ENCODE data around the gene NOD2.

Gene NOD2

GRCh38 chr16:50695017-50696000 is 1.9 kb downstream of the NOD2 start:
- no peak for DNase-seq

GRCh38 chr16:50696126-50696525 is 2.7 kb downstream of the NOD2 start:
- no peak for DNase-seq

GRCh38 chr16:50696575-50697420 is 3.4 kb downstream of the NOD2 start:
- no peak for DNase-seq

GRCh38 chr16:50697421-50697715 is 4.0 kb downstream of the NOD2 start:
- no peak for DNase-seq

- no peak for DNase-seq
Observed at GRCh38 chr16:50697881-50698767, 4.7 kb downstream of the NOD2 start.

GRCh38 chr16:50699326-50700159 is 6.1 kb downstream of the NOD2 start:
- no peak for DNase-seq

GRCh38 chr16:50702725-50703124 is 9.3 kb downstream of the NOD2 start:
- no peak for DNase-seq

GRCh38 chr16:50704245-50704644 is 10.8 kb downstream of the NOD2 start:
- DNase-seq, result no peak

- no peak for DNase-seq
Observed at GRCh38 chr16:50705436-50706110, 12.2 kb downstream of the NOD2 start.

GRCh38 chr16:50706250-50706649 is 12.8 kb downstream of the NOD2 start:
- DNase-seq, result no peak

- no peak for DNase-seq
Observed at GRCh38 chr16:50708373-50709060, 15.1 kb downstream of the NOD2 start.

GRCh38 chr16:50709061-50709684 is 15.8 kb downstream of the NOD2 start:
- DNase-seq, result no peak

GRCh38 chr16:50709980-50710379 is 16.6 kb downstream of the NOD2 start:
- no peak for DNase-seq

- no peak for DNase-seq
Observed at GRCh38 chr16:50711040-50711439, 17.6 kb downstream of the NOD2 start.

- no peak for DNase-seq
Observed at GRCh38 chr16:50711862-50712559, 18.6 kb downstream of the NOD2 start.

GRCh38 chr16:50712560-50712898 is 19.1 kb downstream of the NOD2 start:
- DNase-seq, result no peak

- no peak for DNase-seq
Observed at GRCh38 chr16:50712956-50713355, 19.6 kb downstream of the NOD2 start.

- DNase-seq, result no peak
Observed at GRCh38 chr16:50717091-50717490, 23.7 kb downstream of the NOD2 start.

GRCh38 chr16:50717494-50717893 is 24.1 kb downstream of the NOD2 start:
- no peak for DNase-seq

Data from NCI-H774 (cell line).